GM21786 (cell line): ENCODE results near the gene TRIM2.

Source experiments
- ATAC-seq: cut with Tn5 transposase; IDR thresholded peaks from one replicate; pipeline ENCODE4 v1.9.1; 2021; ENCODE audit not compliant: unreplicated experiment

The TRIM2 gene

DNA sequence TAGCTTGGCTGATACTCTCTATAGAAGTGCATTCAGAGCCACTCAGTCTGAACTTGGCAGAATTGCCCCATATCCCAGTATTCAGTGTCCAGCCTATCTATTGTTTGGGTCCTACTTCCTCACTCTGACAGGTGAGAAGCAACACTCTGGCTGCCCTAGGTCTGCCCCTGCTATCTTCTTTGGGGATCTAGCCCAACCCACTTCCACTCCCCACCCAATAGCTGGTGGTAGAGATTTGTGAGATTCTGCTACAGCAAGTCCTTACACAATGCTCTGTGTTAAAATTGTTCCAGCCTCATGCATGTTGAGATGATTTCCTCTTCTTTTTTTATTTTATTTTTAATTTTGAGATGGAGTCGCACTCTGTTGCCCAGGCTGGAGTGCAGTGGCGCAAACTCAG, 67.6 kb downstream of the TRIM2 start:
- no peak for ATAC-seq

DNA sequence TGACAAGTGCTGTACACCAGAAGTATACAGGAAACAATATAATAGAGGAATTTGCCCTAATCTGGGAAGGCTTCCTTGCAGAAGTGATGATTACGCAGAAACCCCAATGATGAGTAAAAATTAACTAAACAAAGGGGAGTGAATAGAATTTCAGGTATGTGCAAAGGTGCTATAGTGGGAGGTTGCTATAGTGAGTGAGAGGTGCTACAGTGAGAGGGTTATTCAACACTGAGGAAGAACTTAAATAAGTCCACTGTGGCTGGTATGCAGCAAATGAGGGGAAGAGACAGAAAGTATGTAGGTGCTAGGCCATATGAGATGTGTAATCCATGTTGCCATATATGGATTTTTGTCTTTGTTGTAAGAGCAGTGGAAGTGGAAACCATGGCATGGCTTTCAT, 69.5 kb downstream of the TRIM2 start:
- no peak for ATAC-seq

DNA sequence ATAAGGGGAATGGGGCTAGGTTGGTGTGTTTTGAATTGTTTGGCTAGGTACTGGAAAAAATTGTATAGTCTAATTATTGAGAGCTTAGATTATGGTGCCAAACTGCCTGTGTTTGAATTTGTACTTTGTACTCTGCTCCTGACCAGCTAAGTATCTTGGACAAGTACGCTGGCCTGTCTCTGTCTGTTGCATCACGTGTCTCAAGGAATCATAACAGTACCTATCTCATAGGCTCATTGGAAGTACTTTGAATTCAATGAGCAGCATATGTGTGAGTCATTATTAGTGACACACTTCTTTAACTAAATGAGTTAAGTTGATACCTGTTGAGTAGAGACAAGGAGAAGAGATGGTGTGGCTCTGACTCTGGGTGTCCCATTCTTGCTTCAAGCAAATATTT, 70.7 kb downstream of the TRIM2 start:
- ATAC-seq: no peak

DNA sequence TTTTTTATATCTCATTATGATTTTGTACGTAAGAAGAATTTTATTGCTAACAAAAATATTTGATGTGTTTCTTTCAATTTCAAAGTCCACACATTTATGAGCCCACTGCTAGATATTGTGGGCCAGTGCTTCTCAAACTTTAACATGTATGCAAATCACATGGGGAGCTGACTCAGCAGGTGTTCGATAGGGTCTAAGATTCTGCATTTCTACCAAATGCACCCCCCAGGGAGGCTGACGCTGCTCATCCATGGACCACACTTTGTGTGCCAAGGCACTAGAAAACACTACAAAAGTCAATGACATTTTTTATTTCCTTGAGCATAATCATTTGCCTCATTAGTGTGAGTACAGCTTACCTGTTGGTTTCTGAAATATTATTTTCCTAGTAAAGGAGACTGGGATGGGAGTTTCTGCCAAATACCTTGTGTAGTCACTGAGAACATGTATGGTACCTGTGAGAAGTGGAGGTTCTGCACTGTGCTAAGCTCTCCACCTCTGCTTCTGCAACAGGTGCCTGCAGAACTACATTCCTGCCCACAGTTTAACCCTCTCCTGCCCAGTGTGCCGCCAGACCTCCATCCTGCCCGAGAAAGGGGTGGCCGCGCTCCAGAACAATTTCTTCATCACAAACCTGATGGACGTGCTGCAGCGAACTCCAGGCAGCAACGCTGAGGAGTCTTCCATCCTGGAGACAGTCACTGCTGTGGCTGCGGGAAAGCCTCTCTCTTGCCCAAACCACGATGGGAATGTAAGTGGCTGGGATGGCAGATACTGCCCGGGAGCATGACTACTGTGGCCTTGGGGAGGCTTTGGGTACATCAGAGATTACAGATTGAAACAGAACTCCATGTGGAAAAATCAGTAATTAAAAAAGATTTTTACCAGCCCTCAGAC, 71.4 kb downstream of the TRIM2 start:
- no peak for ATAC-seq

DNA sequence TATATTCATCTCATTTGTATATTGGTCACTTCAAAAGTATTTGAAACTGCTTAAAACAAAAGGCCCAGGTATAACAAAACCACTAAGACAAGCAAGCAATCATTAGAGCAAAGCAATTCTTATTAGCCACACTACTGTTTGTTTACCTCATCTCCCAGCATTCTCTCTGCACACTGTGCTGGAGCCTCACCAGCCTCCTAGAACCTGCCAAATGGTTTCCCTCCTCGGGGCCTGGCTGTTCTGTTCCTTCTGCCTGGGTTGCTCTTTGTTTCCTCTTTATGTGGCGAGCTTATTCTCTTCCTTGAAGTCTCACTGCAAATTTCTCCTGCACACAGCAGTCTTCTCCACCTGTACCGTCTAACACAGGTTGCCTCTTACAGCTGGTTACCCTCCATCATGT, 72.7 kb downstream of the TRIM2 start:
- no peak for ATAC-seq

DNA sequence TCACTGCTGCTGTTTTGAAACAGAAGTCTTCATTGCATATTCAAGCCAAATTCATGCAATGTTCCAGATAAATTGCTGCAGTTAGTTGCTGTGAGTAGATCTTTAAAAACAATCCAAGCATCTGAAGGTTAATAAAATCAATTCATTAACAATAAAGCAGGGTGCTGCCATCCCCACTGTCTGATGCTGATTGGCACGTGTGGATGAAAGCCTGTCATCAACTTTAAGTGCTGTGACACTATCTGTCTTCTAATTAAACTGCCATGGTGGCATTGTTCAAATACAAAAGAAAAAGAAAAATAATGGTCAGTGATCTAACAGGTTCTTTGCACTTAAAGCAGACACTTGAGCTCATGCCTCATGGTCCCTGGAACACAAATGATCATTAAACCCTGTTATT, 77.2 kb downstream of the TRIM2 start:
- ATAC-seq: no peak

DNA sequence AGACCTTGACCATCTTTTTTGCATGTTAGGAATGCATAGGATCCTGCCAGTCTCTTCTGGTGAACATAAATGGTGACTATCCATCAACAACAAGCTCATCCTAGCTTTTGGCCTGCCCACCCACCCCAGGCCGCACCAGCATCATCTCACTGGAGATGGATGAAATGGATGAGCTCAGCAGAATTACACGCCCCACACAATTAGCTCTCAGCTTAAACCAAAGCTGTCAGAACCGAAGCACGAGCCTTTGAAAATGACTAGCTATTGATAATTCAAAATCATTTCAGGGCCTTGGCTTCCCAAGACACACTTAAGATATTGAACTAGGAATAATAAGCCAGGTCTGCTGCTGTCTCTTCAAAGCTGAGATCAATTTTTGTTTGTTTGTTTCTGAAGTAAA, 77.8 kb downstream of the TRIM2 start:
- ATAC-seq: no peak

DNA sequence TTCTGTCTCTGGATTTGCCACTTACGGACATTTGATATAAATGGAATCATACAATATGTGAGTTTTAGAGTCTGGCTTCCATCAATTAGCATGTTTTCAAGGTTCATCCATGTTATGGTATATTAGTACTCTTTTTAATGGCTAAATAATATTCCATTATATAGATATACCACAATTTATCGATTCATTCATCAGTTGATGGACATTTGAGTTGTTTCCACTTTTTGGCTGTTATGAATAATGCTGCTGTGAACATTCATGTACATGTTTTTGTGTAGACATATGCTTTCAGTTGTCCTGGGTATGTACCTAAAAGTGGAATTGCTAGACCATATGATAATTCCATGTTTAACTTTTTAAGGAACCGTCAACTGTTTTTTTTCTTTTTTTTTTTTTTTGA, 79.0 kb downstream of the TRIM2 start:
- no peak for ATAC-seq

DNA sequence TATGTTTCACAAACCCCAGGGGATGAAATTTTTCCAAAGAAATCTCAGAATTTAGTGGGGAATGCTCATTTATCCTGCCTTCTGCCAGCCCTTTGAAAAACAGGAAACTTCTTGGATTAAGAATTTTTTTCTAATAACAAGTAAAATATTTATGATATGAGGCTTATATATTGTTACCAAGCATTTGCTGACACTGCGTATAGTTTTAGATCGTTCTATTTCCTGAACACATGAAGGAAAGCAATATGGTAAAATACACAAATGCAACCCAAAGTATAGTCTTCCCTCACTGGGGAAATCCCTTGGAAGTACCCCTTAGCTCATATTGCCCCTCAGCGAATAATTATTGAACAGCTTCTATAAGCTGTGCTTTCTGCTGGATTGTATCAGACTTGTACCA, 85.9 kb downstream of the TRIM2 start:
- ATAC-seq: no peak

DNA sequence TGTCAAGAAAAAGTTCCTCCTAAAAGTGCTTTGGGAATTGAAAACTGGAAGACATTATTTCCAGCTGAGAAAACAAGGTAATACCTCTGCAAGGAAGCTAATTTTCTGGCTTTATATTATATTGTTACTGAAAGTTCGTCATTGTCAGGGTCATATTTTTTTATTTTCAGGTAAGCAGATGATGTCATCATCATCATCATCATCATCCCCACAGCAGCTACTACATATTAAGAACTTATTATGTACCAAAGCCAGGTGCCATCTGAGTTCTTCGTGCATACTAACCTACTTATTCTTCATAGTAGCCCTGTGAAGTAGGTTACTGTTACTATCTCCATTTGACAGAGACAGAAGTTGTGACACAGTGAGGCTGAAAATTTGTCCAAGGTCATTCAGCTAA, 87.3 kb downstream of the TRIM2 start:
- ATAC-seq: no peak

DNA sequence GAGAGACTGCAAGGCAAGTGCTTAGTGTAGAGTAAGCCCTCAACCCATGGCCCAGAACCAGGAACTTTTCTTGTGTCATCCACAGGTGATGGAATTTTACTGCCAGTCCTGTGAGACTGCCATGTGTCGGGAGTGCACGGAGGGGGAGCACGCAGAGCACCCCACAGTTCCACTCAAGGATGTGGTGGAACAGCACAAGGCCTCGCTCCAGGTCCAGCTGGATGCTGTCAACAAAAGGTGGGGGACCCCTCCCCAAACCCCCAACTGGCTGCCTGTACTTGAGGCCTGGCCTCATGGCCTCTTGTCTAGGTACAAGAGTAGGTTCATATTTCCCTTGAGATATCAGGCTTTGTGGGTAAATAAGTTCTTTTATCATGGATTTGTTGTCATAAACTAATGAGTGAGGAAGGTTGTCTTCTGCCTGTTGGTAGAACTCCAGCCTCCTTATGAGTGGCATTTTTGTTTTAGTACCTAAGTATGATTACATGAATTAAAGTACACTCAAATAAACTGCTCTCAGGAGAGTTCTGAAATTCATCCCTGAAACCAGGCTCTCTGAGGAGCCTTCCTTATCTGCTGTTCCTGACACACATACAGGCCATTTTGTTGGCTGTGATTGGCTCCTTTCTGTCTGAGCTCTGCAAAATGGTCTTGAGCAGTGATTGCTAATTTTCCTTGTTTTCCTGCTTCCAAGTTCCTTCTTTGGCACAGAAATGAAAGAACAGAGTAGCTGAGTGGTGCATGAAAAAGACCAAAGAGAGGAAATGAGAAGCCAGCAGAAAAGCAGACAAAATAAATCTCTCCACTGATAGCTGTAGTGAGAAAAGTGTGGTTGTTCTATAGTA, 88.9 kb downstream of the TRIM2 start:
- no peak for ATAC-seq

DNA sequence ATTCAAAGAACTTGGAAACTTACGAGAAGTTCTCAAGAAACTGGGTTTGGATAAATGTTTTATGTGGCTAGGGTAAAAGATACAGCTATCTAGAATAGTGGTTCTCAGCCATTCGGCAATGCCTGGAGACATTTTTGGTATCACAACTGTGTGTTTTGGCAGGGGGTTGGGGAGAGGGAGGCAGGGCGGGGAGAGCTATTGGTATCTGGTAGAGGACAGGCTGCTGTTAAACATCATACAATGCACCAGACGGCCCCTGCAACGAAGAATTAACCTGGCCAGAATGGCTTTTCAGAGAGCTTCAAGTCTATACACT, 89.5 kb downstream of the TRIM2 start:
- no peak for ATAC-seq

DNA sequence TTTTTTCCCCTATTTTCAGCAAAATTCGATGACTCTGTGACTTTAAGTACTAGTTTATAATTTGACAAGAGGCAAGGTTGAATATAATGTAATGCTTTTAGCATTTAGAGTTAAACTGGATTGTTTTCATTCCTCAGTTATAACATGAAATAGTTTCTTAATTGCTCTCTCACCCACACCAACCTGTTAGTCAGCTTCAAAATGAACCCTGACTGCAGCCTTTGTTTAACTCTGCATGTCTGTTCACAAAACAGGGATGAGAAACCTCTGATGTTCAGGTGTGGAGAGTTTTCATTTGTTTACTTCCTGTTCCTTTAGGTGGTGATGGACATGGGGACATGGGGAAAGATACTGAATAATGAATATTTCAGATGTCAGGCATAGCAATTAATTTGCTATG, 90.4 kb downstream of the TRIM2 start:
- ATAC-seq: no peak

DNA sequence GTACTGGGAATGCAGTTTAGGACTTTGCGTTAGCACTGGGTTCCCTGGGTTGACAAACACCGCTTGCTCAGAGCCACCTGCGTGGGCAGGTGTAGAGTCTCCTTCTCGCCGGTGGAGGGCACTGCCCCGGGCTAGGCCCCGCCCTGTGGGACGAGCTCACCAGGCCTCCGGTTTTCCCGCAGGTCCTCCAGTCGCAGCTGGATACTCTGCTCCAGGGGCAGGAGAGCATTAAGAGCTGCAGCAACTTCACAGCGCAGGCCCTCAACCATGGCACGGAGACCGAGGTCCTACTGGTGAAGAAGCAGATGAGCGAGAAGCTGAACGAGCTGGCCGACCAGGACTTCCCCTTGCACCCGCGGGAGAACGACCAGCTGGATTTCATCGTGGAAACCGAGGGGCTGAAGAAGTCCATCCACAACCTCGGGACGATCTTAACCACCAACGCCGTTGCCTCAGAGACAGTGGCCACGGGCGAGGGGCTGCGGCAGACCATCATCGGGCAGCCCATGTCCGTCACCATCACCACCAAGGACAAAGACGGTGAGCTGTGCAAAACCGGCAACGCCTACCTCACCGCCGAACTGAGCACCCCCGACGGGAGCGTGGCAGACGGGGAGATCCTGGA, 91.0 kb downstream of the TRIM2 start:
- ATAC-seq: no peak

DNA sequence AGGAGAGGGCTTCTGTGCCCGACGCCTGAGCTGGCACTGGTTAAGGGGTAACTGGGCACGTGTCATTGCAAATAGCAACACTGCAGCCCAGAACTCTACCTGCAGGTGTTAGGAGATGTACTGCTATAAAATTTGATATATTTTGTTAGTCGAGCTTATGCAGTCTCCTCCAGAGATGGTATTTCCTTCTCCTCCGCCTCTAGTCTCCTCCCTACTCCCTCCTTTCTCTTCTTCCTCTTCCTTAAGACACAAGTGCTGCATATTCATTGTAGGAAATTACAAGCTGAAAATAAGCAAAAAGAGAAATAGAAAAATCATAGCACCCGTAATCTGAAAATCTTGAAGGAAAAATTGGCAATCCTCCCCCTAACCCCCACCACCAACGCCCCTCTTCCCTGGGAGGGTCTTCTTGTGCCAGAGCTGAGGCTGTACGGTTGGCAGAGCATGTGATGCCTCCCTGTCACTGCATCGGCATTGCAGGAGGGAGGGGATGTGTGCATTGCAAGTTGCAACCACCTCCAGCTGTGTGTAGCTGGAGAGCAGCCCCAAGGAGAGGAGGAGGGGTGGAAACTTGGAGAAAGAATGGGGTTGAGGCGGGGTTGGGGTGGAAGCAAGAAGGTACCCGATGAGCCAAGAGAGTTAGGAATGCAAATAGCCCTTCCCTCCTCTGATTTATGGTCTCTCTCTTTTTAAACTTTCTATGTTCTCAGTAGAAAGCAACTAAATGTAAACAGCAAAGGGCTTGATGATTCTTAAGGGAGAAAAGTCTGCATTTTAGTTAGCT, 92.0 kb downstream of the TRIM2 start:
- ATAC-seq: no peak

DNA sequence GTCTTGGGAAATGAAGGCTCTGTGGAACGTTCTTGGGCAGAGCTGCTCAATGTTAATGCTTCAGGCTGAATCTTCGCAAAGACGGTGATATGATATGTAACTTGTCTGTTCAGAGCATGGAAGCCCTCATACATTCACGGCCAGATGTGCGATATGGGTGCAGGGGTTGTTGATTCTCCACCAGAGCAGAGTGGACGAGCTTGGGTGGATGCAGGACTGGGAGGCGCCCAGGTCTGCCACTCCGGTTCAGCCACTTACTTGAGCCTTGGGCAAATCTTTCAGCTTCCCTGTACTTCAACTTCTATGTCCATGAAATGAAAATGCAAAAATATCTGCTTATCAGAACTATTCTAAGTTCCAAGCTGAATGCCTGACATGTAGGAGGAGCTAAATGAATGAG, 92.9 kb downstream of the TRIM2 start:
- no peak for ATAC-seq

DNA sequence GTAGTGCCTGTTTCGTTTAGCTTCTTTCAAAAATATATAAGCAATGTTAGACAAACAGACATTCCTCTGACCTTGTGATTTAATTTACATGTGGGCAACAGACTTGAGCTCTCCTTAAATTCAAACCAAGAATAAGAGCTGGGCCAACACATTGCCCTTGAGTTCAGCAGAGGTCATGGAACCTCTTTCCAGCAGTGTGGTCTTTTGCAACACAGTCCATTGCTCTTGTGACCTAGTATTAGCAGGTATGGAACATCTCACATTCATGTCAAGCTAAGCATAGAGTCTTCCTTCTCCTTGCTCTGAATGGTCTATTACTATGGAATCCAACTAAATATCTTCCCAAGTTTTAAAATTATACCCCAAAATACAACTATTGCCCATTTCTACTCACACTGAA, 106.5 kb downstream of the TRIM2 start:
- ATAC-seq: no peak

DNA sequence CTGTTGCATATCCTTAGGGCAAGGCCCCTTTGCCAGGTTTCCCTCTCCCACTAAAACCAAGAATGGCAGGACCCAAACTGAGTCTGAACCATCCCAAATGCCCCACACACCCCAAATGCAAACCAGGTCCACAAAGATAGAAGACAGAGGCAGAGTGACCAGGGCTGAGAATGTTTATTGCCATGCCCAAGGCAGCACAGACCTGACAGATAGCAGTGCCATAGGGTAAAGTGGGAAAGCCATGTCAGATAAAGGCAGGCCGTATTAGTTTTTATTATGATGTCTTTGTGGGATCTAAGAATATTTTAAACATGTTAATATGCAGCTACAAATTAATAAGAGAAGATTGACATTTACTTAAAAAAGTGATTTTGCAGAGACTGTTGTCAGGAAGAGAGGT, 110.7 kb downstream of the TRIM2 start:
- no peak for ATAC-seq

DNA sequence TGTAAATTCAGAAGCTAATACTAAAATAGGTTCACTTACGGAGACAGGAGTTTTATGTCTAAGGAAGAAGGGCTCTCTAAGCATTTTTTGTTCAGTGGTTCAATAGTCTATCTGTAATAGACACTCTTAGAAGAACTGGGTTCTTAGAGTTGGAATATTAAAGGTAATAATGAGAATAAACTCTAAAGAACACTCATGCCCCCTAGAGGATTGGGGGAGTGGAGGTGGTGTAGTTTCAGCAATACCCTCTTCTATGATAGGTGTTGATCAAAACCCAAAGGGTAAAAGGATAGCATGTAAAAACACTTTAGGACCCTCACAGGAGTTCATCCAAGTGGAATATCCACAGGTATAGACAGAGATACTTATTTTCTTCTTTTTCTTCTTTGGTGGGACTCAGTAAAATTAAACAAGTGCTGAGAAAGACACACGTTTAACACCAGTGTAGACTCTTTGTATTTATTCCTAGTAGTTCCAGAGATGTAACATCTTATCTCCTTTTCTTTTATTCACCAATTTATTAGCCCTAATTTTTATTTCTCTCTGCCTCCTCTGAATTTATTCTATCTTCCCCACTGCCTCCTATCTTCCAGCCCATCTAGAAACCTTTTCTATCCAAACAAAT, 114.6 kb downstream of the TRIM2 start:
- ATAC-seq: peak; percentile 66

DNA sequence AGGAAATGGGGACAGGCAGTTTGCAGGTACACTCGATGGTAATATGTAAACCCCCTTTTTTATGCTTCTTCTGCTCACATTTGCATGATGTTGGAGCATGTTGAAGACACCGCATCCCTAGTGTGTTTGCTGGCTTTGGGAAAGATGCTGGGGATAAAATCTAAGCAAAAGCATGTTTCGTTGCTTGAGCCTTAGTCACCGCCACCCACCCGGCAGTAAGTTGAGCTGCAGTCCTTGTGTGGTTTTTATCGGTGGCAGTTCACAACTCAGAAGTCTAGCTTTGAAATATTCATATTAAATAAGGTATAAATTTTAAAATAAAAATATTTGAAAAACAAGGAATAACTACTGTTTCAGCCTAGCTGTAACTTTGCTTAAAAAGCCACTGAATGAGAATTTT, 118.5 kb downstream of the TRIM2 start:
- ATAC-seq: no peak

DNA sequence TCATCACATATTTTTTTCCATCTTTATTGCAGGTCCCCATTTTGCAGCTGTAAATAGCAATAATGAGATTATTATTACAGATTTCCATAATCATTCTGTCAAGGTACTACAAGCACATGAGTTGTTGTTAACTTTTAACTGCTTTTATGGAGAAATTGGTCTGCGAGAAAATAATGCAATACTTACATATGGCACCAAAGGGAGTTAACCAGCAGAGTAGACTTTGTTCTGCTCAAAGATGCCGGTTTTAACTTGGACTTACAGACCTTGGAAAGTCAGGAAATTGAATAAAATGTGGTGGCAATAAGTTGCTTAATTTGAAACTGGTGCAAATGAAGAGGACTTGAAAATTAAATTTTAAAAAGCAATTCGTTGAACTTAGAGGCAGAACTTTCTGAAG, 119.8 kb downstream of the TRIM2 start:
- no peak for ATAC-seq
